GM23248 (cell line): ENCODE data around the gene LAMP5. TPM values are rescaled to one million over a fixed set of nuclear protein-coding genes. Genes with fewer than 3 reads are reported as not detected.

Source experiments
- DNase-seq: peaks from one replicate; pipeline ENCODE4 v3.0.0-alpha.2; 2015
- H2AFZ ChIP-seq: fragments of 200-600 bp; sonication (generic); 2 replicates; pipeline ENCODE4 v1.6.1; 2016; ENCODE audit warnings: antibody characterized with exemption
- H3F3A ChIP-seq: fragments of 200-600 bp; sonication (generic); 2 replicates; pipeline ENCODE4 v1.6.1; 2016; ENCODE audit warnings: mild to moderate bottlenecking, antibody characterized with exemption, mixed run types; ENCODE audit not compliant: insufficient read depth
- H3K27ac ChIP-seq: fragments of 200-600 bp; sonication (generic); 2 replicates; pipeline ENCODE4 v1.5.1; 2016; ENCODE audit warnings: mild to moderate bottlenecking
- H3K27me3 ChIP-seq: fragments of 200-600 bp; sonication (generic); replicated peaks from 2 replicates; pipeline ENCODE4 v1.6.1; 2016; ENCODE audit warnings: mild to moderate bottlenecking; ENCODE audit not compliant: insufficient read depth
- H3K36me3 ChIP-seq: fragments of 200-600 bp; sonication (generic); 2 replicates; pipeline ENCODE4 v1.6.1; 2016; ENCODE audit warnings: low read depth, mild to moderate bottlenecking
- H3K4me1 ChIP-seq: fragments of 200-600 bp; sonication (generic); 2 replicates; pipeline ENCODE4 v1.6.1; 2016; ENCODE audit warnings: mild to moderate bottlenecking; ENCODE audit not compliant: insufficient read depth
- H3K4me2 ChIP-seq: fragments of 200-600 bp; sonication (generic); one replicate; pipeline ENCODE4 v1.6.1; 2016; ENCODE audit warnings: mild to moderate bottlenecking; ENCODE audit not compliant: unreplicated experiment
- H3K4me3 ChIP-seq: fragments of 200-600 bp; sonication (generic); 2 replicates; pipeline ENCODE4 v1.5.1; 2016; ENCODE audit warnings: mild to moderate bottlenecking
- H3K79me2 ChIP-seq: fragments of 200-600 bp; sonication (generic); 2 replicates; pipeline ENCODE4 v1.6.1; 2016; ENCODE audit warnings: mild to moderate bottlenecking; ENCODE audit not compliant: insufficient read depth
- H3K9ac ChIP-seq: fragments of 200-600 bp; sonication (generic); 2 replicates; pipeline ENCODE4 v1.6.1; 2016; ENCODE audit warnings: mild to moderate bottlenecking
- H3K9me2 ChIP-seq: fragments of 200-600 bp; sonication (generic); 2 replicates; pipeline ENCODE4 v1.6.1; 2016; ENCODE audit warnings: mixed run types, mild to moderate bottlenecking, moderate library complexity; ENCODE audit not compliant: insufficient read depth
- H3K9me3 ChIP-seq: fragments of 200-600 bp; sonication (generic); one replicate; pipeline ENCODE4 v1.6.1; 2017; ENCODE audit warnings: low read depth
- H4K20me1 ChIP-seq: fragments of 200-600 bp; sonication (generic); 2 replicates; pipeline ENCODE4 v1.6.0; 2016; ENCODE audit not compliant: insufficient read depth
- EZH2 ChIP-seq: fragments of 200-600 bp; sonication (generic); IDR thresholded peaks from 2 replicates; pipeline ENCODE4 v1.6.1; 2018; ENCODE audit warnings: antibody characterized with exemption, mild to moderate bottlenecking; ENCODE audit not compliant: insufficient read depth, poor library complexity, severe bottlenecking
- EZH2phosphoT487 ChIP-seq: fragments of 200-600 bp; sonication (generic); IDR thresholded peaks from 2 replicates; pipeline ENCODE4 v1.6.1; 2018; ENCODE audit warnings: antibody characterized with exemption, moderate library complexity, mild to moderate bottlenecking, low read depth; ENCODE audit not compliant: insufficient read depth
- WGBS, 2 experiments: methylation state at CpG; one replicate each; pipeline ENCODE4 v1.1.6; 2015 to 2017; ENCODE audit warnings: low lambda C conversion rate in 2 of 2, low coverage in 1 of 2; ENCODE audit errors: missing lambda C conversion rate in 2 of 2; 5-methylcytosine and 5-hydroxymethylcytosine counted together
- in situ Hi-C: fragments of 300-500 bp; cut with MboI; formaldehyde crosslinking; loops from 2 replicates; pipeline ENCODE4 v1.15.0; 2020
- polyA plus RNA-seq: library from polyadenylated mRNA; unstranded; fragments of >200 nt; fragmentation: Nextera tagmentation; extraction: Ambion mirVana; gene quantifications from 2 replicates; pipeline ENCODE4 v1.2.1, GENCODE V29; 2016
- total RNA-seq: library from RNA; depleted of rRNA; stranded (reverse); fragments of >200 nt; shearing (Covaris generic); gene quantifications from 2 replicates; pipeline ENCODE4 v1.2.3, GENCODE V29; 2014

The LAMP5 gene
- total and polyA plus RNA-seq, 2 experiments from 2014 or later: 0.11 TPM; not detected in 1

- 88 to 98% methylated on average over 4 of the region's 4 CpGs for WGBS, 2 experiments
- no peaks in the 10 kb centered on the region for H3K36me3 ChIP-seq
- in situ Hi-C loops: no loop called here
Observed at GRCh38 chr20:9476174-9476573, 38.2 kb upstream of the LAMP5 start.

DNA sequence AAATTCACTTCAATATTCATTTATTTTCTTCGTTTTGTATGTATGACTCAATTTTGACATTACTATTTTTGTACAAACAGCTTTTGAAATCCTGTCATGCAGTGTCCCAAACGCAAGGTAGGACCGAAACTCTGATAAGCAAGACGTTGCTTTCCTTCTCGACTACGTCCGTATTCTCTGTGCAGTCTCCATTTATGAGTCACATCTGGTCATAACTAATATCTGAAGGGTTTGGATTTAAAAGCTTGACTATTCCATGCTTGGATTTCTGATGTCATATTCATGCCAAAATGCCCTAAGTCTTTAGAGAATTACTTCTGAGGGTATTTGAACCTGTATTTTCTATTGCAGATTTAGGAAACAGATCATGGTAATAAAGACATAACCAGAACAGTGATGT is 37.8 kb upstream of the LAMP5 start:
- no peak for DNase-seq
- Histone ChIP-seq H3K9me2 (no peaks in the 10 kb centered on the region), H3K27ac (no peak overlapping the region), H3K4me1 (peaks cover 8% of the 10 kb centered on the region), H3K27me3 (no peaks in the 10 kb centered on the region), H3K79me2 (no peaks in the 10 kb centered on the region), H3K36me3 (no peaks in the 10 kb centered on the region), H3K9ac (no peak overlapping the region), H3F3A (no peaks in the 10 kb centered on the region), H3K9me3 (no peaks in the 10 kb centered on the region), H3K4me3 (no peak overlapping the region), H3K4me2 (no peak overlapping the region), H4K20me1 (no peaks in the 10 kb centered on the region), H2AFZ (no peak overlapping the region)
- 89 to 93% methylated on average over 7 of the region's 7 CpGs for WGBS, 2 experiments
- in situ Hi-C loops: no loop called here
- TF ChIP-seq EZH2phosphoT487 (no peak), EZH2 (no peak)

More at GRCh38 chr20:9476174-9476573, 38.2 kb upstream of the LAMP5 start:
- Histone ChIP-seq H2AFZ (no peak overlapping the region), H3K9me3 (no peaks in the 10 kb centered on the region), H3K4me2 (no peak overlapping the region), H3K9ac (no peak overlapping the region), H3K4me3 (no peak overlapping the region), H3K27ac (no peak overlapping the region), H3K79me2 (no peaks in the 10 kb centered on the region), H3K4me1 (peaks cover 8% of the 10 kb centered on the region), H4K20me1 (no peaks in the 10 kb centered on the region), H3K9me2 (no peaks in the 10 kb centered on the region), H3F3A (no peaks in the 10 kb centered on the region), H3K27me3 (no peaks in the 10 kb centered on the region)
- no peak for DNase-seq
- TF ChIP-seq EZH2 (no peak), EZH2phosphoT487 (no peak)

DNA sequence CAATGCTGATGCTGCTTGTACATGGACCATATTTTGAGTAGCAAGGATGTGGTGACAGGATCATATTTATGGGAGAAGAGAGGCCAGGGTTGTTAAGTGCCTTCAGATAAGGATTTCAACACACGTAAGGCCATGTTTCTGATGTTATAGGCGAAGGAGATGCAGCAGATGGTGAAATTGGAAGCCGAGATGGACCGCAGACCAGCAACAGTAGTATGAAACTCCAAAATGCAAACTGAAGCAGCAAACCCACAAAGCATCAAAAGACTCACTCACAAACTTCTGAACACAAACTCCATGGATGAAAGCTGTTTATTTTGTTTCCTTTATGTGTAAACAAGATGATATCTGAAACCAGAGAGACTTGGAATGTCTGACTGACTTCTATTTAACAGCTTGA is 35.6 kb upstream of the LAMP5 start:
- H3K9me3 ChIP-seq: no peaks in the 10 kb centered on the region
- WGBS, 2 experiments: 77 to 88% methylated on average over 4 of the region's 4 CpGs
- no peaks in the 10 kb centered on the region for H3K79me2 ChIP-seq
- no peaks in the 10 kb centered on the region for H4K20me1 ChIP-seq
- DNase-seq: no peak
- no peak overlapping the region for H3K4me3 ChIP-seq
- TF ChIP-seq EZH2 (no peak), EZH2phosphoT487 (no peak)
- H3K4me2 ChIP-seq: no peak overlapping the region
- no peaks in the 10 kb centered on the region for H3K27me3 ChIP-seq
- H2AFZ ChIP-seq: no peak overlapping the region
- no peak overlapping the region for H3K9ac ChIP-seq
- in situ Hi-C loops: no loop called here
- H3F3A ChIP-seq: no peaks in the 10 kb centered on the region
- no peaks in the 10 kb centered on the region for H3K9me2 ChIP-seq
- no peak overlapping the region for H3K27ac ChIP-seq
- peaks cover 8% of the 10 kb centered on the region for H3K4me1 ChIP-seq
- no peaks in the 10 kb centered on the region for H3K36me3 ChIP-seq

DNA sequence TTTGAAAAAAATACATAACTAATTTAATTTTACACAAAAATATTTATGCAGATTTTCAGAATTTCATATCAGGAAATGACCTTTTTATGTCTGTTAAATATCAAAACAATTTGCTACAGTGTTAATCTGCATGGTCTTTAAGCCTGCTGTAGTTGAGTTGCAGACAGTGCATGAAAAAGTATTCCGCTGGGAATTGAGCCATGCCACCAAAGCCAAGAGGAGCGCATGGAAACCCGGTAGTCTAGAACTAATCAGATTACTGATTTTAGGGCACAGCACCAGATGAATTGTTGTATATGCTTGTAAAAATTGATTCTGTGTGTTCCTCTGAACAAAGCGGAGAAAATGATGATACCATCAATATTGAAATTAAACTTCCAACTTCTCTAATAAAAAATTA is 34.3 kb upstream of the LAMP5 start:
- WGBS, 2 experiments: 67 to 78% methylated on average over 4 of the region's 4 CpGs
- no peaks in the 10 kb centered on the region for H3K9me3 ChIP-seq
- in situ Hi-C loops: no loop called here

DNA sequence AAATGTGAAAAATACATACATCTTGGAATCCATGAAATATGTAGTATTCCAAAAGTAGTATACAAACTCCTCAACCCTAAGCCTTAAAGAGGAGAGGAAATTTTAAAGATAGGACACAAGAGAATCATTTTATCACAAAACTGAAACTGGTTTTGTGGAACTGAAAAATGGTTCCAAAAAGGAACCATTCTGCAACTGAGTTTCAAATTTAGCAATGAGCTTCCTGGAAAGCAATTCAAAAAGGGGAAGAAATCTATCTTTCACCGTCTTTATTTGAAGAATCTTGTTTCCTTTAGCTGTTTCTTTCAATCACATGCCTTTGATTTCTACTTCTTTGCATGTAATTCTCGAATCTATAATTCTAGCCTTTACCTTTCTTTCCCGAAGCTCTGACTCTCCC is 32.2 kb upstream of the LAMP5 start:
- TF ChIP-seq EZH2 (no peak), EZH2phosphoT487 (no peak)
- Histone ChIP-seq H3K36me3 (no peaks in the 10 kb centered on the region), H3K27ac (no peak overlapping the region), H3K4me1 (no peaks in the 10 kb centered on the region), H3K4me2 (no peak overlapping the region), H3K4me3 (no peak overlapping the region), H3K9me3 (no peaks in the 10 kb centered on the region), H3K9ac (no peak overlapping the region), H3K9me2 (no peaks in the 10 kb centered on the region), H2AFZ (no peak overlapping the region), H4K20me1 (no peaks in the 10 kb centered on the region), H3F3A (no peaks in the 10 kb centered on the region), H3K27me3 (no peaks in the 10 kb centered on the region), H3K79me2 (no peaks in the 10 kb centered on the region)
- DNase-seq: no peak
- in situ Hi-C loops: no loop called here
- WGBS, 2 experiments: 49 to 57% methylated on average over 3 of the region's 3 CpGs

More for the DNA sequence above, 34.3 kb upstream of the LAMP5 start:
- TF ChIP-seq EZH2phosphoT487: no peak
- TF ChIP-seq EZH2: no peak
- Histone ChIP-seq H3F3A (no peaks in the 10 kb centered on the region), H3K4me3 (no peak overlapping the region), H4K20me1 (no peaks in the 10 kb centered on the region), H3K9me2 (no peaks in the 10 kb centered on the region), H3K79me2 (no peaks in the 10 kb centered on the region), H3K9ac (no peak overlapping the region), H3K4me2 (no peak overlapping the region), H3K27me3 (no peaks in the 10 kb centered on the region), H3K36me3 (no peaks in the 10 kb centered on the region), H3K27ac (no peak overlapping the region), H3K4me1 (peaks cover 4% of the 10 kb centered on the region), H2AFZ (no peak overlapping the region)
- DNase-seq: no peak
